Measurements from ENCODE around the gene FAM83E. TPM values are rescaled to one million over a fixed set of nuclear protein-coding genes. Genes with fewer than 3 reads are reported as not detected.
"Not testable (repeated sequence)": the region's sequence is repeated elsewhere in the genome, so short reads cannot be mapped to it uniquely, and the experiment has no call there.

The FAM83E gene
- total RNA-seq, 1 donor from 2014 or later = 31.1 TPM

GRCh38 chr19:48635263-48635965, 20.5 kb upstream of the FAM83E start:
- TF ChIP-seq, protein P1, sequence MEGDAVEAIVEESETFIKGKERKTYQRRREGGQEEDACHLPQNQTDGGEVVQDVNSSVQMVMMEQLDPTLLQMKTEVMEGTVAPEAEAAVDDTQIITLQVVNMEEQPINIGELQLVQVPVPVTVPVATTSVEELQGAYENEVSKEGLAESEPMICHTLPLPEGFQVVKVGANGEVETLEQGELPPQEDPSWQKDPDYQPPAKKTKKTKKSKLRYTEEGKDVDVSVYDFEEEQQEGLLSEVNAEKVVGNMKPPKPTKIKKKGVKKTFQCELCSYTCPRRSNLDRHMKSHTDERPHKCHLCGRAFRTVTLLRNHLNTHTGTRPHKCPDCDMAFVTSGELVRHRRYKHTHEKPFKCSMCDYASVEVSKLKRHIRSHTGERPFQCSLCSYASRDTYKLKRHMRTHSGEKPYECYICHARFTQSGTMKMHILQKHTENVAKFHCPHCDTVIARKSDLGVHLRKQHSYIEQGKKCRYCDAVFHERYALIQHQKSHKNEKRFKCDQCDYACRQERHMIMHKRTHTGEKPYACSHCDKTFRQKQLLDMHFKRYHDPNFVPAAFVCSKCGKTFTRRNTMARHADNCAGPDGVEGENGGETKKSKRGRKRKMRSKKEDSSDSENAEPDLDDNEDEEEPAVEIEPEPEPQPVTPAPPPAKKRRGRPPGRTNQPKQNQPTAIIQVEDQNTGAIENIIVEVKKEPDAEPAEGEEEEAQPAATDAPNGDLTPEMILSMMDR (IDR thresholded peaks at IDR 0.05) = no peak
- peak; percentile 90 for DNase-seq
- ATAC-seq = peak; percentile 61

GRCh38 chr19:48634424-48635262, 19.8 kb upstream of the FAM83E start:
- peaks cover 25% of the 10 kb centered on the region for H3K36me3 ChIP-seq
- H3K27me3 ChIP-seq = no peaks in the 10 kb centered on the region
- ATAC-seq (peak; percentile 65), DNase-seq (peak; percentile 99)
- H3K4me1 ChIP-seq = peaks cover 48% of the 10 kb centered on the region
- peak overlapping the region; percentile 93 for H3K27ac ChIP-seq
- H3K4me3 ChIP-seq = peak overlapping the region; percentile 80
- intact Hi-C loops (cut with DNase I) = no loop called here
- TF ChIP-seq, protein P1 (IDR thresholded peaks at IDR 0.05) = no peak
- H3K9me3 ChIP-seq = no peaks in the 10 kb centered on the region

More at GRCh38 chr19:48635263-48635965, 20.5 kb upstream of the FAM83E start:
- H3K27me3 ChIP-seq = no peaks in the 10 kb centered on the region
- peaks cover 43% of the 10 kb centered on the region for H3K4me1 ChIP-seq
- peaks cover 18% of the 10 kb centered on the region for H3K36me3 ChIP-seq
- no peaks in the 10 kb centered on the region for H3K9me3 ChIP-seq
- H3K4me3 ChIP-seq = peak overlapping the region; percentile 80
- peak overlapping the region; percentile 93 for H3K27ac ChIP-seq
- intact Hi-C loops (cut with DNase I) = no loop called here

GRCh38 chr19:48634036-48634342, 19.1 kb upstream of the FAM83E start:
- DNase-seq (no peak), ATAC-seq (no peak)
- intact Hi-C loops (cut with DNase I) = no loop called here
- TF ChIP-seq, protein P1 (IDR thresholded peaks at IDR 0.05) = no peak
- Histone ChIP-seq H3K27me3 (no peaks in the 10 kb centered on the region), H3K36me3 (peaks cover 25% of the 10 kb centered on the region), H3K4me1 (peaks cover 48% of the 10 kb centered on the region), H3K27ac (peak overlapping the region; percentile 93), H3K9me3 (no peaks in the 10 kb centered on the region), H3K4me3 (peak overlapping the region; percentile 80)

GRCh38 chr19:48633148-48634035, 18.5 kb upstream of the FAM83E start:
- H3K4me1 ChIP-seq = peaks cover 43% of the 10 kb centered on the region
- ATAC-seq (no peak), DNase-seq (no peak)
- intact Hi-C loops (cut with DNase I) = no loop called here
- no peaks in the 10 kb centered on the region for H3K9me3 ChIP-seq
- H3K36me3 ChIP-seq = peaks cover 25% of the 10 kb centered on the region
- H3K4me3 ChIP-seq = peak overlapping the region; percentile 80
- TF ChIP-seq, protein P1 (IDR thresholded peaks at IDR 0.05) = no peak
- H3K27ac ChIP-seq = peak overlapping the region; percentile 93
- H3K27me3 ChIP-seq = no peaks in the 10 kb centered on the region

GRCh38 chr19:48632692-48633147, 17.8 kb upstream of the FAM83E start:
- Histone ChIP-seq H3K36me3 (peaks cover 25% of the 10 kb centered on the region), H3K27ac (peak overlapping the region; percentile 93), H3K4me1 (peaks cover 41% of the 10 kb centered on the region), H3K4me3 (no peak overlapping the region), H3K27me3 (no peaks in the 10 kb centered on the region), H3K9me3 (no peaks in the 10 kb centered on the region)
- intact Hi-C loops (cut with DNase I) = no loop called here
- DNase-seq (no peak), ATAC-seq (no peak)
- TF ChIP-seq, protein P1 (IDR thresholded peaks at IDR 0.05) = no peak

GRCh38 chr19:48632286-48632685, 17.4 kb upstream of the FAM83E start:
- DNase-seq; H3K9me3 ChIP-seq; H3K4me3 ChIP-seq; H3K27me3 ChIP-seq; intact Hi-C loops (cut with DNase I); ATAC-seq: not testable (repeated sequence)
- Histone ChIP-seq H3K4me1 (peaks cover 41% of the 10 kb centered on the region), H3K36me3 (peaks cover 25% of the 10 kb centered on the region), H3K27ac (peak overlapping the region; percentile 93)

Measured in upper lobe of right lung (tissue), 1 donor.